Effector CD8-positive, alpha-beta T cell (primary cell): ENCODE results near the gene HSD11B2.
A peak's percentile ranks its signal among the peaks of the same experiment; 100 is the strongest.

ENCODE experiments used
- DNase-seq: peaks from one replicate; lab custom pipeline; 2025; lab: John Stamatoyannopoulos, UW

Gene HSD11B2

GRCh38 chr16:67477960-67478554 is 47.1 kb downstream of the HSD11B2 start:
- no peak for DNase-seq

DNA sequence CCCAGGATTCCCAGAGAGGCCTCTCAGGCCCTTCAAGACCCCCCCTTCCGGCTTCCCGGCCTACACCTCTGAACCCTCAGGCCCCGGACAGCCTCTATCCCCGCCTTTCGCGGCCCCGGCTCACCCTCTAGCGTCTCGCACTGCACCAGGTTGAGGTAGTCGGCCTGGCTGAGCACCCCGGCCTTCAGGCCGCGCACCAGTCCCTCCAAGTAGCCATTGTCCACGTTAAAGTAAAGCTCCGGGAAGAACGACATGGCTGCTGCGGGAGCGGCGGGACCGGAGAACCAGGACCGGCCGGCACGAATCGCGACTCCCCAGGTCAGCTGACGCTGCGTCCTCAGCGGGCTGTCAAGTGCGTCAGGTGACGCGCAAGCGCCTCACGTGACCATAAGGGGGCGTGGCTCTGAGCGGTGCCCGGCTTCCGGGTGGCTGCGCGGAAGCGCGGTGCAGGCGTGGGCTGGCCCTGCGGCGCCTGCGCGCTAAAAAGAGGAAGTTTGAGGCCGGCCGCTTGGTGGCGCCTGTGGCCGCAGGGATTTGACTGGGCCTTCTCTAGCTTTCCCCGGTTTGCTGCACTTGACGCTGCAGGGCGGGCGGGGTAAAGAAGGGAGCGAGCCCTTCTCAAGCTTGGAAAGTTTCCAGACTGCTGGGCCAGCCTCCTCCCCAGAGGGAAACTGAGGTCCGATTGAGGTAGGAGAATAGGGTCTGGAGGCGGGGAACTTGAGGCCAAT is 50.1 kb downstream of the HSD11B2 start, which contains the start of gene ATP6V0D1:
Gene ATP6V0D1, minus strand, starts transcription at position 325 of the 728 bp plus-strand sequence. Its CDS starts 71 bp downstream, at position 254.
- DNase-seq, result peak; percentile 97

- peak; percentile 38 for DNase-seq
Measured at GRCh38 chr16:67481561-67482232, 50.8 kb downstream of the HSD11B2 start.

DNA sequence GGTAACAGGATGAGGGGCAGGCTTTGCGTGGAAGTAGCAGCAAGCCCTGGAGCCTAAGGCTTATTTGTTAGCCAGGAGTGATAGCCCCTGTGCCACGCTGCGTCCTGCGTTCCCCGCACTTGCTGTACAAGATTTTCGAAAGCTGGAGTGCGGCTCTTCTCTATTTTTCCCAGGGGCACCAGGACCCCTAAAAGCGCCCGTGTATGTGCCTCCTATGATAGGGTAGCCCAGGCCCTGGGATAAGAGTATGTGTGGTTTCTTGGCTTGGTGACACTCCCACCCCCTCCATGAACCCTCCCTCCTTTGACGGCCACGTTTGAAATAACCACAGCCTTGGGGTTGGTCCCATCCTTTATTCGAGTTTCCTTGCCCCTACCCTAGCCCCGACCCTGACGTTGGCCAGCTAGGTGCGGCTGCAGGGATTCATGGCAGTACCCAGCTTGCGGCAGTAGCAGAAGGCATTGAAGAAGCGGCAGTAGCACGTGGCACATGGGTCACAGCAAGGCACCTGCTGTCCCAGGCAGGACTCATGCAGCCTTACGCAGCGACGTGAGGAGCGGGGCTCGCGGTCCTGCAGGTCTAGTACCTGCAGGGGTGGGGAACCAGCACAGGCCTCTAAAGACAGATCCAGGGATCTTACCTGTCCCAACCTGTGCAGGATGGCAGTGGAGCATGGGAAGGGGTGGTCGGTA is 51.5 kb downstream of the HSD11B2 start:
- DNase-seq, result no peak

GRCh38 chr16:67483150-67483549 is 52.2 kb downstream of the HSD11B2 start, which contains the start of gene AGRP:
Gene AGRP, minus strand, starts transcription at chr16:67483547. Its CDS starts 149 bp downstream, at chr16:67483398.
- no peak for DNase-seq

GRCh38 chr16:67483731-67484525 is 53.0 kb downstream of the HSD11B2 start:
- no peak for DNase-seq

- DNase-seq, result no peak
Measured at GRCh38 chr16:67486805-67487204, 55.9 kb downstream of the HSD11B2 start.
